ENCODE data around the gene LIMCH1.
"Not testable (repeated sequence)": the region's sequence is repeated elsewhere in the genome, so short reads cannot be mapped to it uniquely, and the experiment has no call there.

The LIMCH1 gene

GRCh38 chr4:41678086-41678816 lies 140.3 kb downstream of the LIMCH1 start:
- DNase-seq (ENCODE audit: low read depth in 2 of 2, low spot score in 1 of 2), result no peak

- no peak for DNase-seq (ENCODE audit: low read depth in 2 of 2, low spot score in 1 of 2)
Observed at GRCh38 chr4:41678951-41679350, 141.0 kb downstream of the LIMCH1 start.

- DNase-seq (ENCODE audit: low read depth in 2 of 2, low spot score in 1 of 2), result no peak
Observed at GRCh38 chr4:41679991-41680390, 142.0 kb downstream of the LIMCH1 start.

GRCh38 chr4:41681054-41681453 lies 143.1 kb downstream of the LIMCH1 start:
- no peak for DNase-seq (ENCODE audit: low read depth in 2 of 2, low spot score in 1 of 2)

- DNase-seq (ENCODE audit: low read depth in 2 of 2, low spot score in 1 of 2), result no peak
Observed at GRCh38 chr4:41683326-41683725, 145.4 kb downstream of the LIMCH1 start.

GRCh38 chr4:41686893-41687292 lies 148.9 kb downstream of the LIMCH1 start:
- DNase-seq (ENCODE audit: low read depth in 2 of 2, low spot score in 1 of 2), result no peak

- DNase-seq (ENCODE audit: low read depth in 2 of 2, low spot score in 1 of 2), result no peak
Observed at GRCh38 chr4:41687971-41688370, 150.0 kb downstream of the LIMCH1 start.

- DNase-seq (ENCODE audit: low read depth in 2 of 2, low spot score in 1 of 2), result no peak
Observed at GRCh38 chr4:41692717-41693345, 154.9 kb downstream of the LIMCH1 start.

GRCh38 chr4:41693629-41694028 lies 155.7 kb downstream of the LIMCH1 start:
- no peak for DNase-seq (ENCODE audit: low read depth in 2 of 2, low spot score in 1 of 2)

GRCh38 chr4:41696131-41696530 lies 158.2 kb downstream of the LIMCH1 start:
- DNase-seq (ENCODE audit: low read depth in 2 of 2, low spot score in 1 of 2), result no peak

- no peak for DNase-seq (ENCODE audit: low read depth in 2 of 2, low spot score in 1 of 2)
Observed at GRCh38 chr4:41696763-41697162, 158.8 kb downstream of the LIMCH1 start.

- DNase-seq (ENCODE audit: low read depth in 2 of 2, low spot score in 1 of 2), result no peak
Observed at GRCh38 chr4:41701983-41702382, 164.0 kb downstream of the LIMCH1 start.

- DNase-seq (ENCODE audit: low read depth in 2 of 2, low spot score in 1 of 2), result no peak
Observed at GRCh38 chr4:41702770-41703169, 164.8 kb downstream of the LIMCH1 start.

GRCh38 chr4:41703785-41704184 lies 165.8 kb downstream of the LIMCH1 start:
- no peak for DNase-seq (ENCODE audit: low read depth in 2 of 2, low spot score in 1 of 2)

GRCh38 chr4:41709844-41710481 lies 172.0 kb downstream of the LIMCH1 start:
- no peak for DNase-seq (ENCODE audit: low read depth in 2 of 2, low spot score in 1 of 2)

- DNase-seq (ENCODE audit: low read depth in 2 of 2, low spot score in 1 of 2), result not testable (repeated sequence)
Observed at GRCh38 chr4:41711654-41712053, 173.7 kb downstream of the LIMCH1 start.

- no peak for DNase-seq (ENCODE audit: low read depth in 2 of 2, low spot score in 1 of 2)
Observed at GRCh38 chr4:41712425-41712824, 174.5 kb downstream of the LIMCH1 start.

GRCh38 chr4:41713768-41714167 lies 175.8 kb downstream of the LIMCH1 start:
- DNase-seq (ENCODE audit: low read depth in 2 of 2, low spot score in 1 of 2), result no peak

GRCh38 chr4:41714364-41715000 lies 176.5 kb downstream of the LIMCH1 start:
- no peak for DNase-seq (ENCODE audit: low read depth in 2 of 2, low spot score in 1 of 2)

GRCh38 chr4:41715155-41715554 lies 177.2 kb downstream of the LIMCH1 start:
- no peak for DNase-seq (ENCODE audit: low read depth in 2 of 2, low spot score in 1 of 2)

- DNase-seq (ENCODE audit: low read depth in 2 of 2, low spot score in 1 of 2), result no peak
Observed at GRCh38 chr4:41718907-41719306, 180.9 kb downstream of the LIMCH1 start.

GRCh38 chr4:41719417-41719816 lies 181.5 kb downstream of the LIMCH1 start:
- no peak for DNase-seq (ENCODE audit: low read depth in 2 of 2, low spot score in 1 of 2)

Data from stimulated activated CD8-positive, alpha-beta memory T cell treated with anti-CD3 and anti-CD28 coated beads, Interleukin-4, amount 100 ng/mL, for 4 hours (primary cell).